ELF-1 (cell line): Measurements from ENCODE around the gene MRPL41.
"Not testable (repeated sequence)": the region's sequence is repeated elsewhere in the genome, so short reads cannot be mapped to it uniquely, and the experiment has no call there.

Experiments used
- DNase-seq: peaks from one replicate; pipeline ENCODE4 v3.0.0-alpha.2; 2016; ENCODE audit warnings: low read depth, low spot score

The MRPL41 gene

DNA sequence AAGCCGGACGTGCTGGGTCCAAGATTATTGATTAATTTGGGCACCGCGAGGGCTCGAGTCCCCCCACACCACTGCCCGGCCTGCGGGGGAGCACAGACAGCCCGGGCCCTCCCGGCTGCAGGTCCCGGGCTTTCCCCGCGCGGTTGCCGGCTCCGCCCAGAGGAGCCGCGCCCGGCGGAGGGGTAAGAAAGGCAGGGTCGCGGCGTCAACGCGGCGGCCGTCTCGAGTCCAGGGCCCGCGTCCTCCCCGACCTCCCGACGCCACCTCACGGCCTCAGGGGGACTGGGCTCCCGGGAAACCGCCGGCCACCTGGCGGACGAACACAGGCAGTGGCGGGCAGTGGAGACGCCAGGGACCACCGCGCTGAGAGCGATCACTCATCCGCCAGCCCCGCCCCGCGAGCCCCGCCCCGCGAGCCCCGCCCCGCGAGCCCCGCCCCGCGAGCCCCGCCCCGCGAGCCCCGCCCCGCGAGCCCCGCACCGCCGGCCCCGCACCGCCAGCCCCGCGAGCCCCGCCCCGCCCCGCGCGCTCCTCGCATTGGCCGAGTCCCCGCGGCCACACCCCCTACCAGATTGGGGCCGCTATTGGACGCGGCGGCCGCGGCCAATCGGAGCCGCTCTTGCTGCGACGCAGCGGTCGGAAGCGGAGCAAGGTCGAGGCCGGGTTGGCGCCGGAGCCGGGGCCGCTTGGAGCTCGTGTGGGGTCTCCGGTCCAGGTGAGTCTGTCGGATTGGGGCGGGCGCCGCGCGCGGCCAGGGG is at the start of gene MRPL41:
Gene MRPL41, plus strand, starts transcription at position 616 of the 758 bp plus-strand sequence. CDS start 203 bp downstream, outside the sequence.
- peak; percentile 88 for DNase-seq

DNA sequence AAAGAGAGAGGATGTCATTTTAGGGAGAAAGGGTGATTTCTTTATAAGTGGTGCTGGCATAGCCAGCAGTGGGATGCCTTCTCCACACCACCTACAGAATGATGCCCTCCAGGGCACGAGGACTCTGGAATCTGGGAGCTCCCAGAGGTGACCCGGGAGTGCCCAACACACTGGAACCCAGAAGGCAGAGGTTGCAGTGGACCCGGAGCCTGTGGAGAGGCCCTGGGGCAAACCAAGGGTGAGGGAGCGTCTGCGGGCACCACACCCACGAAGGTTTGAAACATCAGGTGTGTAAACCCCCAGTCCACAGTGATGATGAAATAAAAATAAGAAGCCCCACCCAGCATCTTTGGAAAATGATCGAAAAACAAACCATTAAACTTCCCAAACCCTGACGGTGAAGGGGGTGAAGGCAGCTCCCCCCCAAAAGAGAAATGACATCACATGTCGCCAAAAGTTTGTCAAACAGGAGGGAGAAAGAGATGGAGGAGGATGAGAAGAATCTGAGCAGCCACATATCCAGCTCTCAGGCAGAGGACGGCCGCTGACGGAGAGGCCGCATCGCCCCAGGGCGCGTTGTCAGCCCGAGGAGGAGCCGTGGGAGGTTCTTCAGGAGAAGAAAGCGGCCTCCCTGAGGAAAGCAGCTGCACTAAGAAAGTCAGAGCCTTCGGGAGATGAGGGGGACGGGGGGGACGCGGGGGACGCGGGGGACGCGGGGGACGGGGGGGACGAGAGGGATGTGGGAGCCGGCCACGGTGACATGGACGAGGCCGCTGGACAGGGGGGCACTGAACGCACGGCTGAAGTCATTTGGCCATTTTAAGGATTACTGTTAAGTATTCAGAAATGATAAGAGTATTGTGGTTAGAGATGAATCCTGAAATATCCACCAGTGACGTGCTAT is 49.4 kb upstream of the MRPL41 start:
- peak; percentile 79 for DNase-seq

DNA sequence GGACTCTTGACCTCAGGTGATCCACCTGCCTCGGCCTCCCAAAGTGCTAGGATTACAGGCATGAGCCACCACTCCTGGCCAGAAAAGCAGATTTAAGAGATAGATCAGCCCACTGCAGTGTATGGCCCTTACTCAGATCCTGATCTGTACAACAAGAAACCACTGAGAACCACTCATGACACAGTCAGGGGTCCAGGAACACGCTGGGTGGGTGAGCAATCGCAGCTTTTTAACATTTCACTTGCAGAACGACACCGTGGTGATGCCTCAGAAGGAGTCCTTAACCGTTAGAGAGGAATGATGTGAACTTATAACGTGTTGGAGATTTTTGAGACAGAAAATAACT is 47.3 kb upstream of the MRPL41 start:
- no peak for DNase-seq

DNA sequence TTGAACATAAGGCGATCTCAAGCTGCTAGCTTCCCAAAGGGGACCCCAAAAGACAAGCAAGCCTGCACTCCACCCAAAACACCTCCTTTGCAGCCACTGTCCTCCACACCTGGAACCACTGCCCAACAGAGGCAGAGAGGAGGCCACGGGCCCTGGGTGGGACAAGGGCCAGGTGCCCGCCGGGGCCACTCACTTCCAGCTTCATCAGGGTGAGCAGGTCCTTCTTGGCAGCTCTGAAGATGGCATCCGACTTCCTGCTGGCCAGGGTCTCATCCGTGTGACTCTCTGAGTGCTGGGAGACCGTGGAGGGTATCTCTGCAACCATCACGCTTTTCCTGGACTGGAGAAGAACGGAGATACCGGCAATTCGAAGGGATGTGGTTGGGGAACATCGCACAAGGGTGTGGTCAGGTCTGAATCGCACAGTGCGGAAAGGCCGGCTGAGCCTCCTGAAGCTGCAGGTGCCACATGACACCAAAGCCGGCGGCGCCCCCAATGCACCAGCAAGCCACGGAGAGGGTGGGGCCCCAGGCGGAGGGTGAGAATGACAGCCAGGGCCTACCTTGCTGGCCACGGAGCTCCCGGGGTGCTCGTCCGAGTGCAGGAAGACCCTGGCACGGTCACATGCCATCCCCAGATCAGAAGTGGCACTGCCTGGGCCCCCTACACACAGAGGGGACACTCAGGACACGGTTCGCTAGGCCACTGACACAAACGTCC is 46.1 kb upstream of the MRPL41 start:
- DNase-seq, result no peak

DNA sequence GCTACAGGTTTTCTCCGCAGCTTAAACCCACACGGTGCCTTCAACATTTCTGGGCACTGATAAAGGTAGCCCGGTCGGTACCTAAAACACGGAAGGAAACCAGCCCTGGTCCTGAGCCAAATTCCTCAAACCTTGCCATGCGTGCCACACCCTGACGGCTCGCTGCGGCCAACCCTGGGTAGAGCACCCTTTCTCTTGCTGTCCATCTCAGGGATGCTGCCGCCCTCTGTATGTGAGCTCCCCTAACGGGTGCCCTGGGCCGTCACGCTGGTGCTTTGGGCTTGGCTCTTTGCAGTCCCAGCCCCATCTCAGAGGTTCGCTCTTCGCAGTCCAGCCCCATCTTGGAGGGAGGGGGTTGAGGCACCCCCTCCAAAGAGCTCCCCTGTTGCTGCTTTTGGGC is 45.4 kb upstream of the MRPL41 start:
- DNase-seq, result no peak

DNA sequence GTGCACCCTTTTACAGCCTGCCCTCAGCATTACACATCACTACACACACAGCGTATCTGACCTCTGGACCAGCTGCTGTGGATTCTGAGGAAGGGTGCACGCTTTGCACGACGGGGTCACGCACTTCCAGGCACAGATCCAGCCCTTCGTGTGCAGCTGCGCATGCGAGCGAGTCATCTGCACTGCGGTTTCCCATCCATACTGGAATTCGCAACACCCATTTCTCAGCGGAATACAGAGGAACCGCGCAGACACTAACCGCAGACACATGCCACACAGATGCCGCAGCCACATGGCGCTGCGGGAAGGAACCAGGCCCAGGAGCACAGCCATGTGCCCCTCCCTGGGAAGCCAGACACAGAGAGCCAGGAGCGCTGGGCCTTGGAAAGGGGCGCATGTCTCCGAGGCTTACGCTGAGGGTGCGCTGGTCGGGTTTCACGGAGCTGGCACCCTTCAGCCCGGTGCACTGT is 44.9 kb upstream of the MRPL41 start:
- no peak for DNase-seq

DNA sequence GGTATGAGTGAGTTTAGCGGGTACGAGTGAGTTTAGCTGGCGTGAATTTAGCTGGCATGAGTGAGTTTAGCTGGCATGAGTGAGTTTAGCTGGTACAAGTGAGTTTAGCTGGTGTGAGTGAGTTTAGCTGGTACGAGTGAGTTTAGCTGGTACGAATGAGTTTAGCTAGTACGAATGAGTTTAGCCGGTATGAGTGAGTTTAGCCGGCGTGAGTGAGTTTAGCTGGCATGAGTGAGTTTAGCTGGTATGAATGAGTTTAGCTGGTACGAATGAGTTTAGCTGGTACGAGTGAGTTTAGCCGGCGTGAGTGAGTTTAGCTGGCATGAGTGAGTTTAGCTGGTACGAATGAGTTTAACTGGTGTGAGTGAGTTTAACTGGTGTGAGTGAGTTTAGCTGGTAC is 42.5 kb upstream of the MRPL41 start:
- no peak for DNase-seq

DNA sequence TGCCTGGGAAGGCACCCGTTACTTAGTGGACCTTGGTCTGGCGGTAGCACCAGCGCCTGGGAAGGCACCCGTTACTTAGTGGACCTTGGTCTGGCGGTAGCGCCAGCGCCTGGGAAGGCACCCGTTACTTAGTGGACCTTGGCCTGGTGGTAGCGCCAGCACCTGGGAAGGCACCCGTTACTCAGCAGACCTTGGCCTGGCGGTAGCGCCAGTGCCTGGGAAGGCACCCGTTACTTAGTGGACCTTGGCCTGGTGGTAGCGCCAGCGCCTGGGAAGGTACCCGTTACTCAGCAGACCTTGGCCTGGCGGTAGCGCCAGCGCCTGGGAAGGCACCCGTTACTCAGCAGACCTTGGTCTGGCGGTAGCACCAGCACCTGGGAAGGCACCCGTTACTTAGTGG is 40.6 kb upstream of the MRPL41 start:
- DNase-seq, result not testable (repeated sequence)

DNA sequence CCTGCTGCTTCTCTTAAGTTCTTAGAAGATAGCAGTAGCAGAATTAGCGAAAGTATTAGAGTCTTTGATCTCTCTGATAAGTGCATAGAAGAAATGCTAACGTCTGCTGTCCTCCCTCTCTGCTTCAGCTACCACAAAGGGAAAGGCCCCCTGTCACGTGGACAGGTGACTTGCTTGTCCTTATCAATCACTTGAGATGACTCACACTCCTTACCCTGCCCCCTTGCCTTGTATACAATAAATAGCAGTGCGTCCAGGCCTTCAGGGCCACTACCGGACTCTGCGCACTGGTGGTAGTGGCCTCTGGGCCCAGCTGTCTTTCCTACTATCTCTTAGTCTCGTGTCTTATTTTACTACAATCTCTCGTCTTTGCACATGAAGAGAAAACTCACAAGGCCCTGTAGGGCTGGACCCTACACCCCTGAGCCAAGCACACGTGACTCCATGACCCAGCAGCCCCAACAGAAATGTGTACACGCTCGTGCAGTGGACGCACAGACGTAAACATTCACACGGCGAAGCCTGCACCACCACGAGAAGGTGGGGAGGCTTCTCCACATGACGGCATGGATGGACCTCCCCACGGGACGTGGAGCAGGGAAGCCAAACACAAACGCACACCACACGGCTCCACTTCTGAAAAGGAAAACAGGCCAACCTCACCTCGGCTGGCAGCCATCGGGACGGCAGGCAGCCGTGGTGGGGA is 39.8 kb upstream of the MRPL41 start:
- no peak for DNase-seq

DNA sequence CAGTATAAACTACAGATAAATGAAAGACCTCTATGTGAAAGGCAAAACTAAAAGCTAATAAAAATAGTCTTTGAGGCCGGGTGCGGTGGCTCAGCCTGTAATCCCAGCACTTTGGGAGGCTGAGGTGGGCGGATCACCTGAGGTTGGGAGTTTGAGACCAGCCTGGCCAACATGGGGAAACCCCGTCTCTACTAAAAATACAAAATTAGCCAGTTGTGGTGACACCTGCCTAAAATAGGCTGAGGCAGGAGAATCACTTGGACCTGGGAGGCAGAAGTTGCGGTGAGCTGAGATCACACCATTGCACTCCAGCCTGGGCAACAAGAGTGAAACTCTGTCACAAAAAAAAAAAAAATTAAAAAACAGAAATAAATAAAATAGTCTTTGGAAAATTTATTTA is 38.5 kb upstream of the MRPL41 start:
- not testable (repeated sequence) for DNase-seq

DNA sequence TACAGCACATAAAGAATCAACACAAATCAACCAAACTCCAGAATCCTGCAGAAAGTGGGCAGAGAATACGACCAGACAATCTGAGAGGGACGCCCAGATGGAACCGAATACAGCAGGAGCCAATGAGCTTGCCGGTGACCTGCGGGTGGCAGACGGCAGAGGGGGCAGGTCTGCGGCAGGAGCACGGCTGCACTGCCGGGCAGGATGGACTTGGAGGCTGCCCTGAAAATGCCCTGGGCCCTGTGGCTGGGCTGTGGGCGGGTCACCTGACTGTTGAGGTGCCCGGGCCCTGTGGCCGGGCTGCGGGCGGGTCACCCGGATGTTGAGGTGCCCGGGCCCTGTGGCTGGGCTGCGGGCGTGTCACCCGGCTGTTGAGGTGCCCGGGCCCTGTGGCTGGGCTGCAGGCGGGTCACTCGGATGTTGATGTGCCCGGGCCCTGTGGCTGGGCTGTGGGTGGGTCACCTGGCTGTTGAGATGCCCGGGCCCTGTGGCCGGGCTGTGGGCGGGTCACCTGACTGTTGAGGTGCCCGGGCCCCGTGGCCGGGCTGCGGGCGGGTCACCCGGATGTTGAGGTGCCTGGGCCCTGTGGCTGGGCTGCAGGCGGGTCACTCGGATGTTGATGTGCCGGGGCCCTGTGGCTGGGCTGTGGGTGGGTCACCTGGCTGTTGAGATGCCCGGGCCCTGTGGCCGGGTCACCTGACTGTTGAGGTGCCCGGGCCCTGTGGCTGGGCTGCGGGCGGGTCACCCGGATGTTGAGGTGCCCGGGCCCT is 37.7 kb upstream of the MRPL41 start:
- DNase-seq, result not testable (repeated sequence)

DNA sequence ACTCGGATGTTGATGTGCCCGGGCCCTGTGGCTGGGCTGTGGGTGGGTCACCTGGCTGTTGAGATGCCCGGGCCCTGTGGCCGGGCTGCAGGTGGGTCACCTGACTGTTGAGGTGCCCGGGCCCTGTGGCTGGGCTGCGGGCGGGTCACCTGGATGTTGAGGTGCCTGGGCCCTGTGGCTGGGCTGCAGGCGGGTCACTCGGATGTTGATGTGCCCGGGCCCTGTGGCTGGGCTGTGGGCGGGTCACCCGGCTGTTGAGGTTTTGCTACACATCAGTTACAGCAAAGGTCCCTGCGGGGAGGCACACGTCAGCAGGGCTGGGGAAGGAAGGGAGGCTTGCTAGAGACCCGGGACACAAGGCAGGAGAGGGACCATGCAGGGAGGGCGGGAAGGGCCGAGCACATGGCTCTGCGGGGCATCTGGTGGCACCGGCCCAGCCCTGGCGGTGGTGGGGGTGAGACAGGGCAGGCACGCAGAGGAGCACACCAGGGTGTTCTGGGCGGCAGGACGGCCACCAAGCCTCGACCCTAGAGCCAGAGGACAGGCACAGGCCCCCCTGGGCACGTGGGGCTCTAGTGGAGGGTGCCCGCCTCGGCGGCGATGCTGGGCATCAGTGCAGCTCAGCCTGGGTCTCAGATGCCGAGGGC is 36.9 kb upstream of the MRPL41 start:
- DNase-seq, result no peak

DNA sequence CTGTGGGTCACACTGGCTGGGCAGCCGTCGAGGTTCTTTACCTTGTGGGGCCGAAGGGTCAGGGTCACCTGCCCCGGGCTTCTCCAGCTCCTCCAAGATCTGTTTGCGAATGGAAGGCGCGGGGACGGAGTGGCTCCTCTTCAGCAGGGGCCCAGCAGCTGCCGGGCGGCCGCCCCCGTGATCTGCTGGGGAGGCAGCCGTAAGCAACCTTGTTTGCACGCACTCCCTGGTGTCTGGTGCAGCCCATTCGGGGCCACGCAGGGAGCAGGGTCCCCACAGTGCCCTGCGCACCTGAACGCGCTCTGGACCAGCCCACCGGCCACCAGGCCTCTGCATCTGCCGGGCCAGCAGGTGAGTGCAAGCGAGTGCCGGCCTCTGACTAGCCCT is 36.3 kb upstream of the MRPL41 start:
- no peak for DNase-seq

DNA sequence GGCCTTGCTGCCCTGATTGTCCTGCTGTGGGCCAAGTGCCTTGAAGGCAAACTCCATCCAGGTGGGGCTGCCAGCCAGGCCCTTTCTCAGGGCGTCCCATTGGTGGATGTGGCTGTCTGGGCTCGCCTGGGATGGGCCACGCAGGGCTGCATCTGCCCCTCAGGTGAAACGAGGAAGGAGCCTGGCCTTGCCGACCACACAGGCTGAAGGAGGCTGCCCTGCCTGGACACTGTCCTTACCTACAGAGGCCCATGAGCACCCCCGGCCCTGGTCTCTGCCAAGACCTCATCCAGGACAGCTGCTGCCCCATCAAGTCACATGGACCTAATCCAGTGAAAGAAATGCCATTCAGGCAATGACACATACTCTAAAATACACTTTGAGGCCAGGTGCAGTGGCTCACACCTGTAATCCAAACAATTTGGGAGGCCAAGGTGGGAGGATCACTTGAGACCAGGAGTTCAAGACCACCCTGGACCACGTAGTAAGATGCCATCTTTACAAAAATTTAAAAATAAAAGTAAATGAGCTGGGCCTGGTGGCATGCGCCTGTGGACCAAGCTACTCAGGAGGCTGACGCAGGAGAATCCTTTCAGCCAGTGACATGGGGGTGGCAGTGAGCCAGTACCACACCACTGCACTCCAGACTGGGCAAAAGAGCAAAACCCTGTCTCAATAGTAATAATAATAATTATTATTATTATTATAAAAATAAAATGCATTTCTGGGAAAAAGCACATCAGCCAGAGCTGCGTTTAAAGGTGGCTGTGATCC is 35.3 kb upstream of the MRPL41 start:
- DNase-seq, result peak; percentile 29

DNA sequence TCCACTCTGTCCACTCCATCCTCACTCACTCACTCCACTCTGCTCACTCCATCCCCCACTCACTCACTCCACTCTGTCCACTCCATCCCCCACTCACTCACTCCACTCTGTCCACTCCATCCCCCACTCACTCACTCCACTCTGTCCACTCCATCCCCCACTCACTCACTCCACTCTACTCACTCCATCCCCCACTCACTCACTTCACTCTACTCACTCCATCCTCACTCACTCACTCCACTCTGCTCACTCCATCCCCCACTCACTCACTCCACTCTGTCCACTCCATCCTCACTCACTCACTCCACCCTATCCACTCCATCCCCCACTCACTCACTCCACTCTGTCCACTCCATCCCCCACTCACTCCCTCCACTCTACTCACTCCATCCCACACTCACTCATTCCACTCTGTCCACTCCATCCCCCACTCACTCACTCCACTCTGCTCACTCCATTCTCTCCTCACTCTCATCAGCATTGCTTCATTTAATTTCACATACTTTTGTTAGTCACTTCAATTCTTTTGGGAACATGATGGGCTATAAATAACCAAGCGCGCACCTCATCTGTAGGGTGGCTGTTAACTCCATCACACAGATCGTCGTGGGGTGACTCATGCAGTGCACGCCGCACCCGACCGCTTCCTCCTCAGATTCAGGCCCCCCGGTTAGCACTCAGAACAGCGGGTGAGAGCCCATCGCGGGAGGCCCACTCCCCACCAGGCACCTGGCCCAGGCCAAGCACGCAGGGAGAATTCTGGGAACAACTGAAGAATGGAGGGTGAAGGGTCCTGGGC is 32.8 kb upstream of the MRPL41 start:
- DNase-seq, result not testable (repeated sequence)

DNA sequence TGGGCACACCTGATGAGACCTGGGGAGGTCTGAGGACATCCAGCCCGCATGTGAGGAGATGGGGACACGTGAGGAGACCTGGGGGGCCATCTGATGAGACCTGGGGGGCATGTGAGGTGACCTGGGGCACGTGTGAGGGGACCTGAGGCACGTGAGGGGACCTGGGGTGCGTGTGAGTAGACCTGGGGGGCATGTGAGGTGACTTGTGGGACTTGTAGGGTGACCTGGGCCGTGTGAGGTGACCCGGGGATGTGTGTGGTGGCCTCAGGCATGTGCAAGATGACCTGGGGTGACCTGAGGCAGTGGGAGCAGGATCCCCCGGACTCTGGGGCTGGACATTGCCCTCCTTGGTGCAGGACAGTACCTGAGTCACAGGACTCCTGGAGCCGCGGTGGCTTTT is 32.1 kb upstream of the MRPL41 start:
- no peak for DNase-seq

DNA sequence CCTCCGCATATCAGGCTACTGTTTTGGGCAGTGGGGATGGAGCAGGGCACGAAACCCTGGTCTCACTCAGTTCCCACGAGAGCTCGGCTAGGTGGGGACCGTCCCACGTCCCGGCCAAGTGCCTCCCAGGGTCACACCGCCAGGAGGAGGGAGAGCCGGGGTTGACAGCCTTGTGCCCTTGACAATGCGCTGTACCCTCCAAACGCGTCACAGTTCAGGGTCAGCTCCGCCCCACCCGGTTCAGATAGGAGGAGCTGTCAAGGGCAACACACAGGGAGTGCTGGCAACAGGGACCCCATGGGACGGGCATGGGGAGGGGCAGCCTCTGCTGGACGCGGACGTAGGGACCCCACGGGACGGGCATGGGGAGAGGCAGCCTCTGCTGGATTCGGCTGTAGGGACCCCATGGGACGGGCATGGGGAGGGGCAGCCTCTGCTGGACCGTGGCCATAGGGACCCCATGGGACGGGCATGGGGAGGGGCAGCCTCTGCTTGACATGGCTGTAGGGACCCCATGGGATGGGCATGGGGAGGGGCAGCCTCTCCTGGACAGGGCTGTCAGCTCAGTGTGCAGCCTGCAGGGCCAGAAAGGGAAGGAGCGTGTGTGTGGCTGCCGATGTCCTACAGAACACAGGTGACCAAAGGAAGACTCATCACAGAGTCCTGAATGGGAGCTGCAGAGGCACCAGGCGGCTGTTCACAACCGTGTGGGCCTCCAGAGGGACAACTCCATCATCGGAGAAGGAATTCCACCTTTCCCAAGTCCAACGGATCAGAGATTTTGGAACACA is 30.9 kb upstream of the MRPL41 start:
- no peak for DNase-seq
